ENCODE measurements around the gene CCDC201. TPM values are rescaled to one million over a fixed set of nuclear protein-coding genes. Genes with fewer than 3 reads are reported as not detected.

The CCDC201 gene
- total and polyA plus RNA-seq, 2 of the 8 experiments (the other 6 are each of a cell fraction or from before 2014, with no cell fraction given): not detected

DNA sequence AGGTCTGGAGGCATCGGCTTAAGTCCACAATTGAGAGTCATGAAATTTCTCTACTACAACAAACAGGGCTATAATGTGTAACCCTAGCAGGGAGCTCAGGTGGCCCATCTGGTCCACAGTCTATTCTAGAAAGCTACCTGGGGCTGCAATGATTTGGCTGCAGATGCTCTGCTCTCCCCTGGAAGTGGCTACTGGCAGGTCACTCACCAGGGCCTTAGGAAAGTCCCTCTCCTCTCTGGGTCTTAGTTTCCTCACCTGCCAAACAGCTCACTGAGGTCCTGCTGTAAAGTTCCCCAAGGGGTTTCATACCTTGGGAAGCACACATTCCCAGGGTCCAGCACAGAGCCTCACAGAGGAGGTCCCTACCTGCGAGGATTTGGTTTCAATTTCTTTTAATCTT, 45.7 kb upstream of the CCDC201 start:
- Histone ChIP-seq H3K4me3 (ENCODE audit: extremely low read depth in 1 of 4, insufficient read depth in 2 of 4, low read depth in 3 of 4, low read length in 4 of 4) (no peak overlapping the region), H3K79me2 (ENCODE audit: control insufficient read depth in 1 of 2, insufficient read depth in 2 of 2, low read length in 2 of 2) (no peaks in the 10 kb centered on the region), H3K4me1 (replicated peaks in 1 of 4; ENCODE audit: control insufficient read depth in 3 of 4, insufficient read depth in 4 of 4, low read length in 3 of 4) (peaks cover 6 to 19% (median 7%) of the 10 kb centered on the region in 4 experiments; a peak in 6 of 7 replicates), H3K79me1 (ENCODE audit: low read depth, low read length) (no peaks in the 10 kb centered on the region), H2BK20ac (ENCODE audit: low read length) (no peak overlapping the region), H4K91ac (replicated peaks; ENCODE audit: insufficient read length, low read length) (no peak overlapping the region), H3K4ac (replicated peaks; ENCODE audit: insufficient read length, low read depth, low read length) (no peak overlapping the region), H2BK5ac (ENCODE audit: low read depth, low read length) (no peak overlapping the region), H4K20me1 (replicated peaks in 1 of 2; ENCODE audit: control insufficient read depth in 1 of 2, insufficient read depth in 2 of 2, low read length in 2 of 2) (peaks cover 2% of the 10 kb centered on the region in 2 experiments), H3K36me3 (ENCODE audit: control insufficient read depth in 2 of 4, insufficient read depth in 4 of 4, low read length in 3 of 4) (peaks cover 0 to 6% (median 2%) of the 10 kb centered on the region in 4 experiments; a peak in 5 of 8 replicates), H3K23ac (ENCODE audit: insufficient read length) (no peak overlapping the region), H3K4me2 (ENCODE audit: insufficient read depth in 1 of 2, low read depth in 2 of 2, low read length in 2 of 2) (no peak overlapping the region), H3K23me2 (ENCODE audit: low read depth, low read length) (peaks cover 14% of the 10 kb centered on the region), H4K8ac (ENCODE audit: extremely low read depth, insufficient read depth, low read length) (no peak overlapping the region; the same call in 1 of the 2 replicates), H2BK120ac (replicated peaks; ENCODE audit: low read depth, low read length) (no peak overlapping the region), H3K14ac (ENCODE audit: insufficient read length) (no peak overlapping the region), H4K5ac (ENCODE audit: insufficient read length, low read depth, low read length) (no peak overlapping the region), H3K18ac (ENCODE audit: extremely low read depth, low read length) (no peak overlapping the region), H2AK5ac (ENCODE audit: low read depth, low read length) (no peak overlapping the region), H3K27ac (ENCODE audit: low read depth, low read length) (no peak overlapping the region), H2AFZ (ENCODE audit: low read length) (no peak overlapping the region), H3K9ac (replicated peaks in 1 of 4; ENCODE audit: extremely low read depth in 1 of 4, low read depth in 3 of 4, low read length in 3 of 4) (no peak overlapping the region), H2BK15ac (ENCODE audit: low read length) (no peak overlapping the region), H3K27me3 (replicated peaks in 1 of 4; ENCODE audit: control insufficient read depth in 3 of 4, extremely low read depth in 1 of 4, insufficient read depth in 3 of 4, low read length in 3 of 4) (peaks cover 14 to 48% (median 37%) of the 10 kb centered on the region in 4 experiments), H2BK12ac (ENCODE audit: low read depth, low read length) (no peak overlapping the region), H3K9me3 (ENCODE audit: insufficient read depth in 2 of 2, low read depth in 1 of 2, low read length in 1 of 2) (no peaks in the 10 kb centered on the region), H3K56ac (replicated peaks; ENCODE audit: insufficient read length, low read depth, low read length) (no peak overlapping the region)
- ChIA-PET POLR2A (ENCODE audit: partially characterized antibody) (no interaction called here), CTCF (ENCODE audit: partially characterized antibody) (interaction anchor here (0.7 to 15.3 kb wide), 19 partner anchors 10 to 1268 kb away, joined by 3 to 242 read pairs (median 8); partner anchors contain the start of gene IGFBP1)
- DNase-seq (ENCODE audit: low read depth in 1 of 2, low spot score in 2 of 2): no peak
- 91% methylated on average over 2 of the region's 2 CpGs; no CpG with 5 or more reads in 1 of the 2 experiments for WGBS, 2 experiments (ENCODE audit: extremely low coverage in 1 of 2, insufficient coverage in 1 of 2, insufficient read length in 1 of 2, insufficient replicate concordance in 2 of 2, low coverage in 1 of 2, low lambda C conversion rate in 2 of 2, missing lambda C conversion rate in 1 of 2)
- FAIRE-seq: no peak
- TF ChIP-seq RBBP5 (IDR thresholded peaks at IDR 0.05; ENCODE audit: borderline replicate concordance, low read depth, low read length): no peak

All from H1 (cell line).